ENCODE data around the gene EFEMP2. TPM values are rescaled to one million over a fixed set of nuclear protein-coding genes. Genes with fewer than 3 reads are reported as not detected.
A peak's percentile ranks its signal among the peaks of the same experiment; 100 is the strongest.

The EFEMP2 gene
- total and polyA plus RNA-seq, 2 donors (not counting 1 experiment from before 2014, with no cell fraction given): 9.5 to 14.7 TPM

DNA sequence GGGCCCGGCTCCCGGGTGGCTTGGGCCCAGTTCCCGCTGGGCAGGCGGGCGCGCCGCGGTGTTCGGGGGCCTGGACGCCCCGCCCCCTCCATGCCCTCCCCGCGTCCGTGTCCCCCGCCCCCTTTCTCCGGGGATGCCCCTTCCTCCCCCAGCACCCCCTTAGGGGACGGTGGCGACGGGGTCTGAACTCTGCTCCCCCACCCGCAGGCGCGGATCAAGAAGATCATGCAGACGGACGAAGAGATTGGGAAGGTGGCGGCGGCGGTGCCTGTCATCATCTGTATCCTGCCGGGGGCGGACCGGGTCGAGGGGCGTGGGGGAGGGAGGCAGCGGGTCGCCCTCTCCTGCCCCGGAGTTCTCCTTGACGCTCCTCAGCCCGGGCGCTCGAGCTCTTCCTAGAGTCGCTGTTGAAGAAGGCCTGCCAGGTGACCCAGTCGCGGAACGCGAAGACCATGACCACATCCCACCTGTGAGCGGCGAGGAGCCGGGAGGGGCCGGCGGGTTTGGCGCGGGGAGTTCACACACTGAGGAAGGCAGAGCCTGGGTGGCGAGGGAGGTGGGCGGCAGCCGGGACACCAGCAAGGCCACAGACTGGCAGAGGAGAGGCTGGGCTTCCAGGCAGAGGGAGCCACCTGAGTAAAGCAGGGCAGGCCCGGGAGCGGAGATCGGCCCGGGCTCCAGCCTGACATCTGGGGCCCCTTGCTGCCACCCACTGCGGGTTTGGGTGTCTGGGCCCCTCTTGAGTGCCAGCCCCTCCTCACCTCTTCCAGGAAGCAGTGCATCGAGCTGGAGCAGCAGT is 47.2 kb upstream of the EFEMP2 start:
- Mint-ChIP-seq H3K27me3 (no peaks in the 10 kb centered on the region), H3K4me1 (peaks cover 41% of the 10 kb centered on the region), H3K9me3 (ENCODE audit: insufficient read depth) (no peaks in the 10 kb centered on the region), H3K4me3 (peak overlapping the region; percentile 95), H3K27ac (peak overlapping the region; percentile 89)
- Histone ChIP-seq H3K9ac (ENCODE audit: low read length) (peak overlapping the region; percentile 70), H2AFZ (ENCODE audit: insufficient read depth, low read depth, low read length, poor library complexity, severe bottlenecking) (peak overlapping the region; percentile 81), H3K4me3 (ENCODE audit: control extremely low read depth in 1 of 5, extremely low read depth in 1 of 5, insufficient read depth in 1 of 5, low read depth in 2 of 5, low read length in 4 of 5) (peak overlapping the region; percentile 35 to 85 (median 74)), H3K27me3 (replicated peaks in 1 of 4; ENCODE audit: control extremely low read depth in 1 of 4, control insufficient read depth in 3 of 4, insufficient read depth in 4 of 4, low read length in 3 of 4) (no peaks in the 10 kb centered on the region), H3K36me3 (replicated peaks in 1 of 2; ENCODE audit: control extremely low read depth in 1 of 2, control insufficient read depth in 1 of 2, extremely low read depth in 1 of 2, insufficient read depth in 2 of 2, low read length in 1 of 2) (peaks cover 6 to 20% of the 10 kb centered on the region in 2 experiments), H3K27ac (ENCODE audit: low read length in 2 of 2) (peak overlapping the region; percentile 52), H4K20me1 (ENCODE audit: control insufficient read depth, insufficient read depth, low read length, poor library complexity, severe bottlenecking) (peaks cover 4% of the 10 kb centered on the region), H3K79me2 (ENCODE audit: control insufficient read depth, insufficient read depth, low read length) (peaks cover 38% of the 10 kb centered on the region), H3K4me1 (ENCODE audit: control insufficient read depth in 2 of 2, insufficient read depth in 2 of 2, low read length in 2 of 2) (peaks cover 19 to 47% of the 10 kb centered on the region in 2 donors), H3K4me2 (replicated peaks; ENCODE audit: low read depth, low read length, poor library complexity, severe bottlenecking) (peak overlapping the region; percentile 89), H3K9me3 (ENCODE audit: control extremely low read depth in 1 of 3, control insufficient read depth in 2 of 3, insufficient read depth in 1 of 3, low read length in 2 of 3) (no peaks in the 10 kb centered on the region)
- ChIA-PET CTCF (interaction anchor here (1.3 kb wide), 1 partner anchor 31 kb away, joined by 4 read pairs; the partner anchor contains the start of gene FIBP), POLR2A (interaction anchor here (2.1 to 2.5 kb wide), 2 partner anchors 29 to 31 kb away, joined by 9 to 13 read pairs; partner anchors contain the start of genes CCDC85B and FIBP)
- WGBS (ENCODE audit: insufficient coverage): under 1% methylated on average over 48 of the region's 60 CpGs
- DNase-seq (no peak), ATAC-seq (ENCODE audit: low read depth) (peak; percentile 48)
- intact Hi-C loops (cut with micrococcal nuclease): loop anchor here (1.0 to 2.0 kb wide), 7 partner anchors 9 to 257 kb away; partner anchors contain the start of genes BANF1, CFL1, EIF1AD and FIBP
- TF ChIP-seq EZH2 (IDR thresholded peaks at IDR 0.05; ENCODE audit: borderline replicate concordance, insufficient read depth, low read depth, low read length, poor library complexity, severe bottlenecking): no peak
- TF ChIP-seq, protein P1, sequence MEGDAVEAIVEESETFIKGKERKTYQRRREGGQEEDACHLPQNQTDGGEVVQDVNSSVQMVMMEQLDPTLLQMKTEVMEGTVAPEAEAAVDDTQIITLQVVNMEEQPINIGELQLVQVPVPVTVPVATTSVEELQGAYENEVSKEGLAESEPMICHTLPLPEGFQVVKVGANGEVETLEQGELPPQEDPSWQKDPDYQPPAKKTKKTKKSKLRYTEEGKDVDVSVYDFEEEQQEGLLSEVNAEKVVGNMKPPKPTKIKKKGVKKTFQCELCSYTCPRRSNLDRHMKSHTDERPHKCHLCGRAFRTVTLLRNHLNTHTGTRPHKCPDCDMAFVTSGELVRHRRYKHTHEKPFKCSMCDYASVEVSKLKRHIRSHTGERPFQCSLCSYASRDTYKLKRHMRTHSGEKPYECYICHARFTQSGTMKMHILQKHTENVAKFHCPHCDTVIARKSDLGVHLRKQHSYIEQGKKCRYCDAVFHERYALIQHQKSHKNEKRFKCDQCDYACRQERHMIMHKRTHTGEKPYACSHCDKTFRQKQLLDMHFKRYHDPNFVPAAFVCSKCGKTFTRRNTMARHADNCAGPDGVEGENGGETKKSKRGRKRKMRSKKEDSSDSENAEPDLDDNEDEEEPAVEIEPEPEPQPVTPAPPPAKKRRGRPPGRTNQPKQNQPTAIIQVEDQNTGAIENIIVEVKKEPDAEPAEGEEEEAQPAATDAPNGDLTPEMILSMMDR (IDR thresholded peaks at IDR 0.05): no peak

Data from B cell (primary cell).